Naive thymus-derived CD8-positive, alpha-beta T cell (primary cell): ENCODE measurements around the gene SNAPC1. TPM values are rescaled to one million over a fixed set of nuclear protein-coding genes. Genes with fewer than 3 reads are reported as not detected.
"Not testable (repeated sequence)": the region's sequence is repeated elsewhere in the genome, so short reads cannot be mapped to it uniquely, and the experiment has no call there.

Experiments used
- ATAC-seq, 2 donors: fragments of 150-1000 bp; cut with Tn5 transposase in 1 of 2; sonication (Bioruptor Pico), chemical (Tn5 transposase) in 1 of 2; 1 replicate in 1 of 2; 2 replicates in 1 of 2; pipeline ENCODE4 v1.10.0; 2021; ENCODE audit warnings: mild to moderate bottlenecking in 2 of 2, moderate library complexity in 2 of 2
- POLR2A ChIA-PET: fragments of 350-600 bp; sonication (Branson Sonifier 250); formaldehyde crosslinking; loops from one replicate; lab custom pipeline; 2021; ENCODE audit warnings: antibody characterized with exemption; lab: Charles Lee
- DNase-seq, 10 donors: peaks; one replicate each; pipeline versions ENCODE4 v3.0.0 to v3.0.0-alpha.2; 2020 to 2022
- H3K27ac Mint-ChIP-seq, 10 donors: one replicate each; pipeline ENCODE4 v1.8.0; 2020 to 2022; ENCODE audit warnings: mild to moderate bottlenecking in 10 of 10, mixed read lengths in 10 of 10, moderate library complexity in 4 of 10, inconsistent platforms in 1 of 10
- H3K27me3 Mint-ChIP-seq, 5 donors: one replicate each; pipeline ENCODE4 v1.8.0; 2021 to 2022; ENCODE audit warnings: mixed read lengths in 5 of 5
- H3K36me3 Mint-ChIP-seq, 3 donors: one replicate each; pipeline ENCODE4 v1.8.0; 2020 to 2022; ENCODE audit warnings: mixed read lengths in 3 of 3, mild to moderate bottlenecking in 2 of 3, inconsistent platforms in 1 of 3
- H3K4me1 Mint-ChIP-seq, 4 donors: one replicate each; pipeline ENCODE4 v1.8.0; 2021 to 2022; ENCODE audit warnings: mixed read lengths in 4 of 4
- H3K4me3 Mint-ChIP-seq, 10 donors: one replicate each; pipeline ENCODE4 v1.8.0; 2020 to 2022; ENCODE audit warnings: mild to moderate bottlenecking in 10 of 10, mixed read lengths in 10 of 10, moderate library complexity in 6 of 10, inconsistent platforms in 1 of 10
- H3K9me3 Mint-ChIP-seq, 9 donors: one replicate each; pipeline ENCODE4 v1.8.0; 2020 to 2022; ENCODE audit warnings: mixed read lengths in 9 of 9, mild to moderate bottlenecking in 3 of 9, inconsistent platforms in 1 of 9, moderate library complexity in 1 of 9
- polyA plus RNA-seq, 3 donors: library from polyadenylated mRNA; unstranded; fragments of 300-500 nt; fragmentation: Illumina TruSeq; gene quantifications; one replicate each; pipeline ENCODE4 v1.2.3, GENCODE V29; 2021
- total RNA-seq, 8 experiments: library from RNA in 2 of 8; stranded (reverse) in 2 of 8; gene quantifications; one replicate each; pipeline ENCODE4 v1.2.3 and lab custom pipeline; 2021 to 2026

SNAPC1 gene
- total and polyA plus RNA-seq, 5 experiments from 2014 or later: 4.0 to 5.6 (median 4.7) TPM

GRCh38 chr14:61730756-61731373 lies 31.4 kb upstream of the SNAPC1 start:
- Mint-ChIP-seq H3K27ac (peak overlapping the region; percentile 1 to 86 (median 46)), H3K9me3 (no peaks in the 10 kb centered on the region), H3K27me3 (no peaks in the 10 kb centered on the region), H3K4me3 (no peak overlapping the region), H3K36me3 (peaks cover 0 to 93% (median 30%) of the 10 kb centered on the region in 3 donors), H3K4me1 (peaks cover 9 to 39% (median 22%) of the 10 kb centered on the region in 4 donors)
- DNase-seq (peak in 3 of 10 donors; percentile 41 to 51 (median 49)), ATAC-seq (no peak)
- POLR2A ChIA-PET: no interaction called here

GRCh38 chr14:61733972-61734371 lies 28.2 kb upstream of the SNAPC1 start:
- DNase-seq: no peak
- Mint-ChIP-seq H3K4me3 (no peak overlapping the region), H3K27ac (no peak overlapping the region), H3K4me1 (peaks cover 7 to 16% (median 10%) of the 10 kb centered on the region in 4 donors), H3K36me3 (peaks cover 12 to 93% (median 31%) of the 10 kb centered on the region in 3 donors), H3K27me3 (no peaks in the 10 kb centered on the region), H3K9me3 (no peaks in the 10 kb centered on the region)
- no peak for ATAC-seq
- POLR2A ChIA-PET: no interaction called here

- DNase-seq (no peak), ATAC-seq (no peak)
- no peaks in the 10 kb centered on the region for H3K9me3 Mint-ChIP-seq
- peaks cover 0 to 4% (median under 1%) of the 10 kb centered on the region in 4 donors for H3K4me1 Mint-ChIP-seq
- POLR2A ChIA-PET: no interaction called here
- peak overlapping the region in 2 of 10 donors; percentile 4 to 9 for H3K27ac Mint-ChIP-seq
- no peak overlapping the region for H3K4me3 Mint-ChIP-seq
- peaks cover 12 to 90% (median 29%) of the 10 kb centered on the region in 3 donors for H3K36me3 Mint-ChIP-seq
- H3K27me3 Mint-ChIP-seq: no peaks in the 10 kb centered on the region
These were observed 25.5 kb upstream of the SNAPC1 start for GRCh38 chr14:61736751-61737150.

GRCh38 chr14:61737915-61738314 lies 24.3 kb upstream of the SNAPC1 start:
- peaks cover 12 to 90% (median 29%) of the 10 kb centered on the region in 3 donors for H3K36me3 Mint-ChIP-seq
- DNase-seq (no peak), ATAC-seq (no peak)
- H3K4me1 Mint-ChIP-seq: peaks cover 0 to 4% (median under 1%) of the 10 kb centered on the region in 4 donors
- H3K4me3 Mint-ChIP-seq: no peak overlapping the region
- no peaks in the 10 kb centered on the region for H3K9me3 Mint-ChIP-seq
- H3K27me3 Mint-ChIP-seq: no peaks in the 10 kb centered on the region
- POLR2A ChIA-PET: interaction anchor here (0.9 kb wide), 1 partner anchor 167 kb away, joined by 3 read pairs; no protein-coding TSS in a partner anchor
- peak overlapping the region in 4 of 10 donors; percentile 12 to 47 (median 46) for H3K27ac Mint-ChIP-seq

GRCh38 chr14:61739133-61739532 lies 23.1 kb upstream of the SNAPC1 start:
- H3K36me3 Mint-ChIP-seq: peaks cover 12 to 93% (median 24%) of the 10 kb centered on the region in 3 donors
- H3K9me3 Mint-ChIP-seq: no peaks in the 10 kb centered on the region
- POLR2A ChIA-PET: no interaction called here
- no peak overlapping the region for H3K27ac Mint-ChIP-seq
- no peak overlapping the region for H3K4me3 Mint-ChIP-seq
- ATAC-seq: no peak
- no peak for DNase-seq
- peaks cover 0 to 4% (median under 1%) of the 10 kb centered on the region in 4 donors for H3K4me1 Mint-ChIP-seq
- H3K27me3 Mint-ChIP-seq: no peaks in the 10 kb centered on the region

GRCh38 chr14:61742371-61742770 lies 19.8 kb upstream of the SNAPC1 start:
- POLR2A ChIA-PET: no interaction called here
- H3K4me1 Mint-ChIP-seq: no peaks in the 10 kb centered on the region
- DNase-seq (no peak), ATAC-seq (no peak)
- H3K9me3 Mint-ChIP-seq: no peaks in the 10 kb centered on the region
- H3K4me3 Mint-ChIP-seq: no peak overlapping the region
- H3K36me3 Mint-ChIP-seq: peaks cover 5 to 92% (median 18%) of the 10 kb centered on the region in 3 donors
- H3K27ac Mint-ChIP-seq: peak overlapping the region in 1 of 10 donors; percentile 44
- H3K27me3 Mint-ChIP-seq: no peaks in the 10 kb centered on the region

- Mint-ChIP-seq H3K9me3 (no peaks in the 10 kb centered on the region), H3K27ac (no peak overlapping the region), H3K36me3 (peaks cover 0 to 82% (median 15%) of the 10 kb centered on the region in 3 donors), H3K27me3 (no peaks in the 10 kb centered on the region), H3K4me1 (no peaks in the 10 kb centered on the region), H3K4me3 (no peak overlapping the region)
- ATAC-seq (no peak), DNase-seq (no peak)
- POLR2A ChIA-PET: interaction anchor here (0.6 kb wide), 1 partner anchor 93 kb away, joined by 3 read pairs; no protein-coding TSS in a partner anchor
These were observed 18.0 kb upstream of the SNAPC1 start for GRCh38 chr14:61744238-61744637.

GRCh38 chr14:61746346-61746745 lies 15.9 kb upstream of the SNAPC1 start:
- not testable (repeated sequence) for H3K27me3 Mint-ChIP-seq, DNase-seq, ATAC-seq, H3K4me3 Mint-ChIP-seq, H3K9me3 Mint-ChIP-seq
- POLR2A ChIA-PET: interaction anchor here (0.7 to 1.3 kb wide), 3 partner anchors 16 to 334 kb away, joined by 4 to 10 read pairs (median 9); partner anchors contain the start of gene SNAPC1
- H3K4me1 Mint-ChIP-seq: peaks cover 4 to 16% (median 7%) of the 10 kb centered on the region in 4 donors
- H3K36me3 Mint-ChIP-seq: peaks cover 0 to 66% (median 15%) of the 10 kb centered on the region in 3 donors
- peak overlapping the region in 5 of 10 donors; percentile 8 to 63 (median 23) for H3K27ac Mint-ChIP-seq

GRCh38 chr14:61746881-61747280 lies 15.3 kb upstream of the SNAPC1 start:
- Mint-ChIP-seq H3K4me3 (no peak overlapping the region), H3K27ac (peak overlapping the region in 5 of 10 donors; percentile 7 to 69 (median 57)), H3K36me3 (peaks cover 0 to 62% (median 13%) of the 10 kb centered on the region in 3 donors), H3K27me3 (no peaks in the 10 kb centered on the region), H3K4me1 (peaks cover 4 to 20% (median 11%) of the 10 kb centered on the region in 4 donors), H3K9me3 (no peaks in the 10 kb centered on the region)
- POLR2A ChIA-PET: interaction anchor here (0.7 to 1.3 kb wide), 2 partner anchors 11 to 15 kb away, joined by 3 to 4 read pairs; partner anchors contain the start of gene SNAPC1
- ATAC-seq (no peak), DNase-seq (no peak)

GRCh38 chr14:61747342-61747741 lies 14.9 kb upstream of the SNAPC1 start:
- POLR2A ChIA-PET: interaction anchor here (0.7 to 1.3 kb wide), 2 partner anchors 10 to 15 kb away, joined by 3 to 4 read pairs; partner anchors contain the start of gene SNAPC1
- H3K36me3 Mint-ChIP-seq: peaks cover 0 to 57% (median 13%) of the 10 kb centered on the region in 3 donors
- H3K27ac Mint-ChIP-seq: peak overlapping the region in 2 of 10 donors; percentile 6 to 69
- H3K9me3 Mint-ChIP-seq: no peaks in the 10 kb centered on the region
- no peak for DNase-seq
- H3K27me3 Mint-ChIP-seq: no peaks in the 10 kb centered on the region
- peaks cover 4 to 24% (median 11%) of the 10 kb centered on the region in 4 donors for H3K4me1 Mint-ChIP-seq
- no peak for ATAC-seq
- H3K4me3 Mint-ChIP-seq: no peak overlapping the region

- no peak for DNase-seq
- H3K27ac Mint-ChIP-seq: no peak overlapping the region
- no peak overlapping the region for H3K4me3 Mint-ChIP-seq
- H3K9me3 Mint-ChIP-seq: no peaks in the 10 kb centered on the region
- ATAC-seq: no peak
- no peaks in the 10 kb centered on the region for H3K27me3 Mint-ChIP-seq
- H3K36me3 Mint-ChIP-seq: peaks cover 0 to 39% (median 13%) of the 10 kb centered on the region in 3 donors
- POLR2A ChIA-PET: interaction anchor here (0.6 to 2.8 kb wide), 5 partner anchors 12 to 276 kb away, joined by 3 to 15 read pairs (median 3); partner anchors contain the start of gene SNAPC1
- peaks cover 4 to 29% (median 11%) of the 10 kb centered on the region in 4 donors for H3K4me1 Mint-ChIP-seq
These were observed 13.0 kb upstream of the SNAPC1 start for GRCh38 chr14:61749264-61749663.

- peaks cover 0 to 34% (median 13%) of the 10 kb centered on the region in 3 donors for H3K36me3 Mint-ChIP-seq
- H3K27me3 Mint-ChIP-seq: peaks cover 0 to 4% (median 0%) of the 10 kb centered on the region in 5 donors
- no peak for DNase-seq
- H3K9me3 Mint-ChIP-seq: no peaks in the 10 kb centered on the region
- H3K27ac Mint-ChIP-seq: peak overlapping the region in 6 of 10 donors; percentile 20 to 71 (median 54)
- H3K4me3 Mint-ChIP-seq: peak overlapping the region in 7 of 10 donors; percentile 7 to 89 (median 86)
- H3K4me1 Mint-ChIP-seq: peaks cover 6 to 29% (median 11%) of the 10 kb centered on the region in 4 donors
- POLR2A ChIA-PET: interaction anchor here (0.6 to 2.8 kb wide), 5 partner anchors 12 to 276 kb away, joined by 3 to 15 read pairs (median 3); partner anchors contain the start of gene SNAPC1
- ATAC-seq: no peak
These were observed 12.4 kb upstream of the SNAPC1 start for GRCh38 chr14:61749867-61750266.
